NT2/D1 (cell line): ENCODE results near the gene SYT8.
"Not testable (repeated sequence)": the region's sequence is repeated elsewhere in the genome, so short reads cannot be mapped to it uniquely, and the experiment has no call there.

Experiments
- DNase-seq: peaks from one replicate; pipeline ENCODE4 v3.0.0-alpha.2; 2011; ENCODE audit warnings: low read depth, low spot score
- H3K27me3 ChIP-seq: 2 replicates; pipeline ENCODE4 v1.6.0; 2011; ENCODE audit warnings: mild to moderate bottlenecking; ENCODE audit not compliant: insufficient read length, insufficient read depth
- H3K36me3 ChIP-seq: 2 replicates; pipeline ENCODE4 v1.6.1; 2011; ENCODE audit warnings: mild to moderate bottlenecking, low read length, mixed read lengths; ENCODE audit not compliant: insufficient read depth, insufficient read length
- H3K4me1 ChIP-seq: 2 replicates; pipeline ENCODE4 v1.5.1; 2011; ENCODE audit not compliant: insufficient read depth, insufficient read length
- H3K4me3 ChIP-seq: 2 replicates; pipeline ENCODE4 v1.5.1; 2011; ENCODE audit warnings: low read depth; ENCODE audit not compliant: insufficient read length
- H3K9ac ChIP-seq: 2 replicates; pipeline ENCODE4 v1.6.0; 2011; ENCODE audit warnings: low read depth; ENCODE audit not compliant: insufficient read length
- H3K9me3 ChIP-seq: 2 replicates; pipeline ENCODE4 v1.5.1; 2011; ENCODE audit warnings: mild to moderate bottlenecking, low read length; ENCODE audit not compliant: insufficient read depth
- SUZ12 ChIP-seq: IDR thresholded peaks from 2 replicates; pipeline ENCODE4 v1.6.1; 2011; ENCODE audit not compliant: insufficient read length, insufficient read depth; ENCODE audit errors: extremely low read depth
- YY1 ChIP-seq: IDR thresholded peaks from 2 replicates; pipeline ENCODE4 v1.6.1; 2011; ENCODE audit not compliant: insufficient read length, insufficient read depth
- ZNF274 ChIP-seq: IDR thresholded peaks from 2 replicates; pipeline ENCODE4 v1.6.1; 2011; ENCODE audit warnings: mild to moderate bottlenecking, low read depth, low read length

SYT8 gene

GRCh38 chr11:1870721-1871466, 36.1 kb downstream of the SYT8 start:
- Histone ChIP-seq H3K9me3 (no peaks in the 10 kb centered on the region), H3K36me3 (no peaks in the 10 kb centered on the region), H3K4me1 (peaks cover 22% of the 10 kb centered on the region), H3K27me3 (peaks cover 10% of the 10 kb centered on the region), H3K4me3 (no peak overlapping the region), H3K9ac (no peak overlapping the region)
- TF ChIP-seq YY1, result no peak
- no peak for TF ChIP-seq SUZ12
- TF ChIP-seq ZNF274, result no peak
- DNase-seq, result no peak

GRCh38 chr11:1871531-1871930, 36.7 kb downstream of the SYT8 start:
- H3K27me3 ChIP-seq, result peaks cover 8% of the 10 kb centered on the region
- H3K4me1 ChIP-seq, result peaks cover 23% of the 10 kb centered on the region
- H3K9ac ChIP-seq, result no peak overlapping the region
- no peaks in the 10 kb centered on the region for H3K9me3 ChIP-seq
- no peaks in the 10 kb centered on the region for H3K36me3 ChIP-seq
- no peak overlapping the region for H3K4me3 ChIP-seq
- TF ChIP-seq ZNF274 (no peak), YY1 (no peak), SUZ12 (no peak)
- no peak for DNase-seq

GRCh38 chr11:1872267-1872985, 37.6 kb downstream of the SYT8 start:
- Histone ChIP-seq H3K9ac (no peak overlapping the region), H3K4me1 (peaks cover 27% of the 10 kb centered on the region), H3K9me3 (no peaks in the 10 kb centered on the region), H3K27me3 (peaks cover 8% of the 10 kb centered on the region), H3K4me3 (no peak overlapping the region), H3K36me3 (no peaks in the 10 kb centered on the region)
- TF ChIP-seq YY1 (no peak), SUZ12 (no peak), ZNF274 (no peak)
- DNase-seq, result no peak

- H3K27me3 ChIP-seq, result peaks cover 8% of the 10 kb centered on the region
- no peak overlapping the region for H3K9ac ChIP-seq
- no peak for TF ChIP-seq ZNF274
- TF ChIP-seq SUZ12, result no peak
- no peaks in the 10 kb centered on the region for H3K9me3 ChIP-seq
- no peak overlapping the region for H3K4me3 ChIP-seq
- H3K36me3 ChIP-seq, result no peaks in the 10 kb centered on the region
- peaks cover 29% of the 10 kb centered on the region for H3K4me1 ChIP-seq
- no peak for DNase-seq
These were observed 38.4 kb downstream of the SYT8 start for GRCh38 chr11:1873048-1873812.

- H3K36me3 ChIP-seq, H3K9me3 ChIP-seq, H3K9ac ChIP-seq, H3K27me3 ChIP-seq, H3K4me3 ChIP-seq, DNase-seq: not testable (repeated sequence)
- H3K4me1 ChIP-seq, result peaks cover 27% of the 10 kb centered on the region
These were observed 39.0 kb downstream of the SYT8 start for GRCh38 chr11:1873813-1874150.

GRCh38 chr11:1874441-1875092, 39.8 kb downstream of the SYT8 start:
- not testable (repeated sequence) for H3K27me3 ChIP-seq, DNase-seq, H3K36me3 ChIP-seq, H3K4me3 ChIP-seq, H3K9ac ChIP-seq, H3K9me3 ChIP-seq
- peaks cover 27% of the 10 kb centered on the region for H3K4me1 ChIP-seq

GRCh38 chr11:1875093-1875850, 40.5 kb downstream of the SYT8 start:
- Histone ChIP-seq H3K36me3 (no peaks in the 10 kb centered on the region), H3K27me3 (peaks cover 7% of the 10 kb centered on the region), H3K4me1 (peaks cover 29% of the 10 kb centered on the region), H3K9me3 (no peaks in the 10 kb centered on the region), H3K4me3 (no peak overlapping the region), H3K9ac (no peak overlapping the region)
- TF ChIP-seq SUZ12 (no peak), ZNF274 (no peak), YY1 (no peak)
- DNase-seq, result no peak

GRCh38 chr11:1875851-1876301, 41.1 kb downstream of the SYT8 start:
- H3K9ac ChIP-seq, result peak overlapping the region; percentile 79
- H3K4me3 ChIP-seq, H3K9me3 ChIP-seq, DNase-seq, H3K36me3 ChIP-seq, H3K27me3 ChIP-seq: not testable (repeated sequence)
- H3K4me1 ChIP-seq, result peaks cover 26% of the 10 kb centered on the region
